HG02763 (cell line): ENCODE results near the gene PTPN7.
"Not testable (repeated sequence)": the region's sequence is repeated elsewhere in the genome, so short reads cannot be mapped to it uniquely, and the experiment has no call there.

Source experiments
- ATAC-seq: cut with Tn5 transposase; IDR thresholded peaks from one replicate; pipeline ENCODE4 v1.9.1; 2021; ENCODE audit warnings: mild to moderate bottlenecking, moderate library complexity; ENCODE audit not compliant: unreplicated experiment

Gene PTPN7

DNA sequence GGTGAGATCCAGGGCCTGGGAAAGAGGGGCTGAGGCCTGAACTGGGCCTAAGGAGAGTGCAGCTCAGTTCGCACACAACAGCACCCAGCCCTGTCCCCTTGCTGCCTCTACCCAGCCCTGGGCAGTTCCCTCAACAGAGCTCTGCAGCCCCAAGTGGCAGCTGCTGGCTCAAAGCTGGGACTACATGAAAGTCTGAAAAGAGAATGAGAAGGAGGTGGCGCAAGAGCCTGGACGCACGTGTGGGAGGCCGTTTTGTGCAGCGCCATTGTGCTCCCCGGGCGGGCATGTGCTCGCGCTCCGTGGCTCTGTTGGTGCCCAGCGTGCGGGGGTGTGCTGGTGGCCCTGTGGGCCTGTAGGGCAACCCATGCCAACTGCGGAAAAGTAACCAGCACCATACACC is 27.4 kb downstream of the PTPN7 start:
- no peak for ATAC-seq

DNA sequence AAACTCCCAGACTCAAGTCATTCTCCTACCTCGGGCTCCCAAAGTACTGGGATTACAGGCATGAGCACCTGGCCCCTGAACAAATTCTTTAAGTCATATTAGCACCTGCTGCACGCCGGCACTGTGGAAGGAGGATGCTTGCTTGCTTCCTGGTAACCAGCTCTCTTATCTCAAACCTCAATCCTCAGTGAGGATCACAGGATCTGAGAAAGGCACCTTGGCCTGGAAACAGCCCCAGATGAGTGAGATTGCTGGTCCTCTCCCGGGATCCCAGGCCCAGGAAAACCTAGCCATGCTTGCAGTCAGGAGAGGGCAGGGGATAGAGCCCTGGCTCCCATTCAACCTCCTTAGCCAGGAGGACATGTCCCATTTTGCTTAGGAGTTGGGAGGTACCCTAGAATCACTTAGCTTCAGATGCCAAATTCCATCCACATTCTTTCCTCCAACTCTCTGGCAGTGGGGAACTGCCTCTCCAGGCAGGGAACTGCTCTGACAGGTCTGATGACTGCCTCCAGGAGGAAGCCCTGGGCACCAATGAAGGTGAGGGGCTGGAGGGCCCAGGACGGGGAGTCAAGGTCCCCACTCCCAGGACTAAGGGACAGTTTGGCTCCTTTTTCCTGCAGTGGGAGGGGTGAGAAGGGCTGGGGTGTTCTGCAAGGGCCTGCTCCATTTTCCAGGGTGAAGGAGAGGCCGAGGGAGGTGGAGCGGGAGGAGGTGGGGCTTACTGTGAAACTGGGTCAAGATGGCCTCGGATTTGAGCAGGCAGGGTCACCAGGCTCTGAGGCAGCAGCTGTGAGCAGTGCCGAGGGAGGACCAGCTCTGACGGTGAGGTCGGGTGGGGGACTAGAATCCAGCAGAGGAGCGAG is 28.2 kb downstream of the PTPN7 start:
- ATAC-seq = no peak

DNA sequence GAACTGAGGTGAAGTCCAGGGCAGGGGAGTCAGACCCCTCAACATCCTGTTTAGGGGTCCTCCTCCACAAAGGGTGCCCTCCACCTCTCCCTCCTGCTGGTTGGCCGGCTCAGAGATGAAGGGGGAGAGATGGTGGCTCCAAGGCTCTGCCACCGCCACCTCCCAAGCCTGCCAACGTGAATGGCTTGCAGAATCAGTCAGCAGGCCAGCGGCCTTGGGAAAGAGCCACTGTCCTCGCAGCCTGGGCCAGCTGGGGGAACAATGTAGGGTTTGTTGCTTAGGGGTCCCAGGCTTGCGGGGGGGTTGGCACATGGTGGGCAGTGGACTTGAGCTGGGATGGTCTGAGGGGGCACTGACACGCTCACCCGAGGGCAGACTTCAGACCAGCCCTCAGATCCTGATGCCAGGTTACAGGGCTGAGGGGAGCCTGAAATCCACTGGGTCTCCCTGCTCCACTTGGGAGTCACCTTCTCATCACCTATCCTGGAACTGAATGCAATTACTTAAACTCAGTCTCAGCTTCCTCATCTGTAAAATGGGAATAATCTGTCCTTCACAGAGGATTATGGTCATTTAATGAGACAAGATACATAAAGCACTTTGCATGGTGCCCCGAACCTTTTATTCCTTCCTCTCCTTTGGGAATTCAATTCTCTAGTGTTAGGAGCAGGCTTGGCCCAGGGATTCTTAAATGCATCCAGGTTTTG is 29.4 kb downstream of the PTPN7 start:
- ATAC-seq = no peak

DNA sequence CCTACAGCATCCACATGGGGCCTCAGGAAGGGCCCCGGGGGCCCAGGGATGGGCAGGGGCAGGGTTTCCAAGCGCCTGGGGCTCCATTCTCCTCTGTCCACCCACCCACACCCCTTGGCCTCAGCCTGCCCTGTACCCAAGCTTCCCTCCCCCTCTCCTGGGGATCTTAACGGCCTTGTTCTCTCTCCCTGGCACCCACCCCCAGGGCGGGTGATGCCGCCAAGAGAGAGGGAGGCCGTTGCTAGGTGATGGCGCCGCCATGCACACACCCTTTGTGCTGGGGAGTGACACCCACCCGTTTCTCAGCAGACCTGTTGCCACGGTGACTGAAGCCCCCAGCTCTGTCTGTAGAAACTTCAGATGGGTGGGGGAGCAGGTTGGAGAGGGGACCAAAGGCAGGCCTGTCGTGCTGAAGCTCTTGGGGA is 30.1 kb downstream of the PTPN7 start:
- ATAC-seq = no peak

DNA sequence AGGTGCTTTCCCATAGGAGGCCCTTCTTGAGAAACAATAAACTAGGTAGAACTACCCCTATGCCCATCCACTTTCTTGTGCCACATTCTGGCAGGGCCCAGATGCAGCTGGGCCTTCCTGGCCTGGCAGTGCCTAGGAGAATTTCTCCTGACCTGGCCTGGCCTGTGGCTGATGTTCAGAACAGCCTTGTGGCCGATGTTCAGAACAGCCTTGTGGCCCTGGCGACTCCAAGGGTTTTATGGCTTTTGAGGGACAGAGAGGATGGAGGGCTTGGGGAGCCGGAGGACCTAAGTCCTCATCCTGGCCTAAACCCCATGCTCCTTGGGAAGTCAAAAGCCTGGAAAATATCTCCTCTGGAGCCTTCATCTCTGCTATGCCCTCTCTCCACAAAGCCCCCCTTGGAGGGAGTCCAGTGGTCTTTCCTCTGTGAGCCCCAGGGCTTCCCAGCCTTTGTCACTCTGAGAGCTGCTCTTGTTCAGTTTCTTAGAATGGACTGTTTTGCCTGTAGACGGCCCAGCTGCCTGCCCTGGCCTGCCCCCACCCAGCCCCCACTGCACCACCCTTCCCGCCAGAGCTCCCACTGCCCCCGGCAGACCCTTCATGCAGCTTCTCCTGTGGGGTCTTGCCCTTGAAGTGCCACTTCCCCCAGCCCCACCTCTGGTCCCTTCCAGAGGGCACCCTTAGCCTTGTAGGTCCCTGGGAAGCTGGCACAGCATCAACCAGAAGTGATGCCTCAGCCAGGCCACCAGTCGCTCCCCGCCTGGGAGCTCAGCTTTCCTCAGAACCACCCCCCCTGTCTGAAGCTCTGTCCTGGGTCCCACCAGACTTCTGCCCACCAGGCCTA is 30.7 kb downstream of the PTPN7 start:
- no peak for ATAC-seq

DNA sequence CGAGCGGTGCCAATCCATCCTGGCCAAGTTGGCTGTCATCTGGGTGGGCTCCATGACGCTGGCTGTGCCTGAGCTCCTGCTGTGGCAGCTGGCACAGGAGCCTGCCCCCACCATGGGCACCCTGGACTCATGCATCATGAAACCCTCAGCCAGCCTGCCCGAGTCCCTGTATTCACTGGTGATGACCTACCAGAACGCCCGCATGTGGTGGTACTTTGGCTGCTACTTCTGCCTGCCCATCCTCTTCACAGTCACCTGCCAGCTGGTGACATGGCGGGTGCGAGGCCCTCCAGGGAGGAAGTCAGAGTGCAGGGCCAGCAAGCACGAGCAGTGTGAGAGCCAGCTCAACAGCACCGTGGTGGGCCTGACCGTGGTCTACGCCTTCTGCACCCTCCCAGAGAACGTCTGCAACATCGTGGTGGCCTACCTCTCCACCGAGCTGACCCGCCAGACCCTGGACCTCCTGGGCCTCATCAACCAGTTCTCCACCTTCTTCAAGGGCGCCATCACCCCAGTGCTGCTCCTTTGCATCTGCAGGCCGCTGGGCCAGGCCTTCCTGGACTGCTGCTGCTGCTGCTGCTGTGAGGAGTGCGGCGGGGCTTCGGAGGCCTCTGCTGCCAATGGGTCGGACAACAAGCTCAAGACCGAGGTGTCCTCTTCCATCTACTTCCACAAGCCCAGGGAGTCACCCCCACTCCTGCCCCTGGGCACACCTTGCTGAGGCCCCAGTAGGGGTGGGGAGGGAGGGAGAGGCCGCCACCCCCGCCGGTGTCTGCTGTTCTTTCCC is 32.4 kb downstream of the PTPN7 start:
- ATAC-seq = no peak

DNA sequence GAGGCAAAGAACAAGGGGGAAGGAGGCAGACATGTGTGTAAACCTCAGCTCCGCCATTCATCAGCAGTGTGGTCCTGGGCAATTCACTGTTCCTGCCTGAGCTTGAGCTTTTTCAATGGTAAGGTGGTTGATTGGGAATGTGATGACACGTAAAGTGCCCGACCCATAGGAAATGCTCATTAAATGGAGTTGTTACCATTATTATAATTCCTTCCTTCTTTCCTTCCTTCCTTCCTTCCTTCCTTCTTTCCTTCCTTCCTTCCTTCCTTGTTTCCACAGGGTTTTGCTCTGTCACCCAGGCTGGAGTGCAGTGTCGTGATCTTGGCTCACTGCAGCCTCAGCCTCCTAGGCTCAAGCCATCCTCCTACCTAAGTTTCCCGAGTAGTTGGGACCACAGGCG is 33.3 kb downstream of the PTPN7 start:
- no peak for ATAC-seq

DNA sequence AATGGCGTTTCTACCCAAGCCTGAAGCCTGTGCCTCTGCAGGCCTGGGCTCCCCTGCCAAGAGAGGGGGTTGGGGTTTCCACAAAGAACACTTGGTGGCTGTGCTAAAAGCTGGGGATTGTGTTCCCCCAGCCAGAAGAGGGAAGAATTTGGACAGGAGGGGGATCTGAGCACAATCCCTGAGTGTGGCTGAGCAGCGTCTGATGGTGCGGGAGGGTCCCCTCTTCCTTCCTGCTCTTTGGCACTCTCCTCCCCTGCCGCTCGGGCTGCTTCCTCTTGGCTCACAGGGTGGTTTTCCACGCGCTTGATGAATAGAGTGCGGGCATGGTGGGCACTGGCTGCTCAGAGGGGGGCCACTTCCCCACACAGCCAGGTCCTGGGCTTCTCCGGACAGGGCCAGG is 34.0 kb downstream of the PTPN7 start:
- no peak for ATAC-seq

DNA sequence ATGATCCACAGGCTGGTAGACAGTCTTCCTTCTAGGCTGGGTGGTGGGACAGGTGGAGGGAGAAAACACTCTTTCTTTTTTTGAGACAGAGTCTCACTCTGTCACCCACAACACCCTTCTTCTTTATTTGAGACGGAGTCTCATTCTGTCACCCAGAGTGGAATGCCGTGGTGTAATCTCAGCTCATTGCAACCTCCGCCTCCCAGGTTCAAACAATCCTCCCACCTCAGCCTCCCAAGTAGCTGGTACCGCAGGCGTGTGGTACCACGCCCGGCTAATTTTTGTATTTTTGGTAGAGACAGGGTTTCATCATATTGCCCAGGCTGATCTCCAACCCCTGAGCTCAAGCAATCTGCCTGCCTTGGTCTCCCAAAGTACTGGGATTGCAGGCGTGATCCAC is 34.8 kb downstream of the PTPN7 start:
- no peak for ATAC-seq

DNA sequence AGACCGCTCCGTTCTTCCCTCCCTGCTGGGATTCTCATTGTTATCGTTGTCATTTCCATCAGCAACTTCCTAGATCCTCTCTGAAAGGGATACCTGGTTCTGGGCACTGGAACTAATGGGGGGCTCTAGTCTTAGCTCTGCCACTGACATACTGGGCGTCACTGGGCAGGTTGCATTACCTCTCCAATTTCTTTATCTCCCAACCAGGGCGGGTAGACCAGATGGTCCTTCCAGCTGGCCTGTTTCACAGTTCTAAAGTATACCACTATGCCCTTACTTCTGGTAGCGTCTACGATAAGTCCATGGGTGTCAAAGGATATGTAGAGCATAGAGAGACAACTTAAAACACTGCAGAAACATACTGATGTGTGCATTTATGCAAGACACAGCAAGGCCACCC is 36.3 kb downstream of the PTPN7 start:
- no peak for ATAC-seq

DNA sequence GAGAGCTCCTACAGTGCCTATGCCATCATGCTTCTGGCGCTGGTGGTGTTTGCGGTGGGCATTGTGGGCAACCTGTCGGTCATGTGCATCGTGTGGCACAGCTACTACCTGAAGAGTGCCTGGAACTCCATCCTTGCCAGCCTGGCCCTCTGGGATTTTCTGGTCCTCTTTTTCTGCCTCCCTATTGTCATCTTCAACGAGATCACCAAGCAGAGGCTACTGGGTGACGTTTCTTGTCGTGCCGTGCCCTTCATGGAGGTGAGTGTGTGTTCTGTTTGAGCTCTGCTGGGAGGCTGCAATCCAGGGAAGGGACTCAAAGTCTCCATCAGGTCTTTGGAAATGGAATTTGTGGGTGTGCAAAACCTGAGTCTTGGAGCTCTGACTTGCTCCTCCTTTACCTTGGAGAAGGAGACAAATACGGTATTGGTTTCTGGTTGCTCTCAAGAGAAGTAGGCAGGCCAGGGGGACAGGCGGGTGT is 37.0 kb downstream of the PTPN7 start:
- ATAC-seq = no peak

DNA sequence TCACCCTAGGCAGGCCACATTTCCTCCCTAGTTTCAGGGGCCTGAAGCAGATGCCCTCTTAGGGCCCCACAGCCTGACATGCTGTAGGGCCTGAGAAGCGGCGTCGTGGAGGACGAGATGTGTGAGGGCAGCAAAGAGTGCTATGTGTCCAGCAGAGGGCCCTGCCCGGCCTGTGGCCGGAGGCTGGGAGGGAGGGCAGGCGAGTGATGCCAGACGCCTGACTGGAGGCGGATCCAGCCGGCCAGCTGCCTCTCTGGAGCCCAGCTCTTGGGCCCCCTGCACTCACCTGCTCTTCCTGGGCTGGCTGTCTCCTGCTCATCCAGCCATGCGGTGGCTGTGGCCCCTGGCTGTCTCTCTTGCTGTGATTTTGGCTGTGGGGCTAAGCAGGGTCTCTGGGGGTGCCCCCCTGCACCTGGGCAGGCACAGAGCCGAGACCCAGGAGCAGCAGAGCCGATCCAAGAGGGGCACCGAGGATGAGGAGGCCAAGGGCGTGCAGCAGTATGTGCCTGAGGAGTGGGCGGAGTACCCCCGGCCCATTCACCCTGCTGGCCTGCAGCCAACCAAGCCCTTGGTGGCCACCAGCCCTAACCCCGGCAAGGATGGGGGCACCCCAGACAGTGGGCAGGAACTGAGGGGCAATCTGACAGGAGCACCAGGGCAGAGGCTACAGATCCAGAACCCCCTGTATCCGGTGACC is 37.6 kb downstream of the PTPN7 start, which contains the start of gene GPR37L1:
GPR37L1 (plus strand) TSS at position 279 of the 697 bp plus-strand sequence; CDS start at position 326, 47 bp downstream.
- ATAC-seq = no peak

DNA sequence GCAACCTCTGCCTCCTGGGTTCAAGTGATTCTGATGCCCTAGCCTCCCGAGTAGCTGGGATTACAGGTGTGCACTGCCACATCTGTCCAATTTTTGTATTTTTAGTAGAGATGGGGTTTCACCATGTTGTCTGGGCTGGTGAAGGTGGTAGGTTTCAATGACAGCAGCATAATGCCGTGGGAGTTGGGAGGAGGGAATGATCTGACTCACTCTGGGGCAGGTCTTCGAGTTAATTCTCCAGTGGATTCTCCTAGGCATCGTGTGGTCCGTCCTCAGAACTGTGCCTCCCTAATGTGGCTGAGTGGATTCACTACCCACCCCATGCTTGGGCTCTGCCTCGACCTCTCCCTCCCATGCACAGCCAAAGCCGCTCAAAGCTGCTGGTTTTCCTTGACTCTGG is 39.4 kb downstream of the PTPN7 start:
- ATAC-seq = no peak

DNA sequence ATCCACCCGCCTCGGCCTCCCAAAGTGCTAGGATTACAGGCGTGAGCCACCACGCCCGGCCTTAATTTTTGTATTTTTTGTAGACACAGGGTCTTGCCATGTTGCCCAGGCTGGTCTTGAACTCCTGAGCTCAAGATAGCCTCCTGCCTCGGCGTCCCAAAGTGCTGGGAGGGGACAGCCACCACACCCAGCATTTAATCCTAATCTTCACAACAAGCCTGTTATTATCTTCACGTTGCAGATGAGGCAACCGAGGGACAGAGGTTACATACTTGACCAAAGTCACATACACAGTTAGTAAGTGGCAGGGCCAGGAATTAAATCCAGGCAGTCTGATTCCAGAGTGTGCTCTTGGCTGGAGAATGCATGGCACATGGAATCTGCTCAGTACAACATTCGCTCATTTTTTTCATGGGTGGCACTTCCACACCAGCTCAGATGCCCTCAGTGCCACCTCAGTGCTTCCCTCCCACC is 42.5 kb downstream of the PTPN7 start:
- no peak for ATAC-seq

DNA sequence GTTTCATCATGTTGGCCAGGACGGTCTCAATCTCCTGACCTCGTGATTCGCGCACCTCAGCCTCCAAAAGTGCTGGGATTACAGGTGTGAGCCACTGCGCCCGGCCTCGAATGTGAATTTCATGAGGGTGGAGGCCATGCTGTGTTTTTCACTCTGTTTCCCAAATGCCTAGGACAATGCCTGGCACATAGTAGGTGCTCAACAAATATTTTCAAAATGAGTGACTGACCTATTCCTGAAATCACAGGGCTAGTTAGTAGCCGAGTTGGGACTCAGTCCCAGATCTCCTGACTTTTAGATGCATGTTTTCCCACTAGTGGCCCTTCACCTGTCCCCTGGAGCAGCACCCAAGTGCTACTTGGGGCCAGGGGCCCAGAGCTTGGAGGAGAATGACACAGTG is 44.1 kb downstream of the PTPN7 start:
- no peak for ATAC-seq

DNA sequence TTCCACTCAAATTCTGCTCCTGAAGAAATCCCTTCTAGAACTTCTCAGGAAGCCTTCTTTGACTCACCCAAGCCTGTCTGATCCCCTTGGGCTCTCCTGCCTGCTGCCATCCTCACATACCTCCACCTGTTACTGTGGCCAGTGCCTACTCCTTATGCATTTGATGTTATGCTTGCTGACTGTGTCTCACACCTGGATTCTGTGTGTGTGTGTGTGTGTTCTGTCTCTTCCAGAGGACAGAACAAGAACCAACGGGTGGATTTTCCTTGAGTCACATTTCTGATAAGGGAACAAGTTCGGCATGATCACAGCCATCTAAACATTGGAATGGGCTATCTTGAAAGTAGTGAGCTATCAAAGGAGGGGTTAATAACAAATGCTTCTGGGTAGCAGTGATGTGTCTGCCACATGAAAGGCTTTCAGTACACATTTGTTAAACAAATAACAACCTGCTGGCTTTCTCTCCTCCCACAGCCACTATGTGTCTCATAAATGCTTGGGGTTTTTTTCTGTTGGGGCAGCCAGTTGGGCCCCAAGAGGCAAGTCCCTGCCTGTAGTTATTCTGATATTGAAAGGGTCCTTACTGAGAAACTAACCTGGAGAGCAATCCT is 46.6 kb downstream of the PTPN7 start:
- ATAC-seq = no peak

DNA sequence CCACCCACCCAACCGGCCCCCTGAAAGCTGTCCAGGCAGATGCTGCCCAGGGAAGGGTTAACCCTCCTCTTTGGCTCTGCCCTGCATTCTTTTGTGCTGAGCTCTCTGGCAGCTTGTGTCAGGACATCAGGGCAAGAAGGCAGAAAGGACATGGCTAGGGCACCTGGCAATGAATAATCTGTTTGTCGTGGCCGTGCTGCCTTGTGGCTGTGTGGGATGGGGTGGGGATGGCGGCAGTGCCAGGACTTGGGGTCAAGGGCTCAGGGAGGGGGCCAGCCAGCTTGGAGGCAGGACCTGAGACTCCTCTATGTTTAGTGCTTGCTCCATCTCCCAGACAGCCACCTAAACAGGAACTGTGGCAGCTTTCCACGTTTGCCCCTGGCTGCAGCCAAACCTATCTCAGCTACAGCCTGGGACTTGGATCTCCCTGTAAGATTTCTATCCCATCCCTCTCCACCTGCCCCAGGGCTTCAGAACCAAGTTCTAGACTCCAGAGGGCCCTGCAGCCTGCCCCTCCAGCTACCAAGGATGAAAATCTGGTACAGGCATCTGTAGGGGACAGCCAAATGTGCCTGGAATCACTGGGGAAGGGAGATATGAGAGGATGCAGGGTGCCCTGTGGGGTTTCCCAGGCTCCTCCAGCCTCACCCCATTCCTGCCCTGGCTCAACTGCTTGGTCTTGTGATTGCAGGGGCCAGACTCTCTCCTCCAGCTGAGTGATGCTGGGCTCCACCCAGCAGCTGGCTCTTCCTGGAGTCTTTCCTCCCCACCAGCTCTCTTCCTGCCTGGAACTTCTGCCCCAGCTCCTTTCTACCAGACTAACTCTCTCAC is 47.3 kb downstream of the PTPN7 start:
- ATAC-seq = no peak

DNA sequence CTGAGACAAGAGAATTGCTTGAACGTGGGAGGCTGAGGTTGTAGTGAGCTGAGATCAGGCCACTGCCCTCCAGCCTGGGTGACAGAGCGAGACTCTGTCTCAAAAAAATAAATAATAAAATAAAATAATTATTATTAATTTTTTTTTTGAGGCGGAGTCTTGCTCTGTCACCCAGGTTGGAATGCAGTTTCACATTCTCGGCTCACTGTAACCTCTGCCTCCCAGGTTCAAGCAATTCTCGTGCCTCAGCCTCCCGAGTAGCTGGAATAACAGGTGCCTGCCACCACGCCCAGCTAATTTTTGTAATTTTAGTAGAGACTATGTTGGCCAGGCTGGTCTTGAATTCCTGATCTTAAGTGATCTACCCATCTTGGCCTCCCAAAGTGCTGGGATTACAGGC is 48.8 kb downstream of the PTPN7 start:
- ATAC-seq = not testable (repeated sequence)
